Stimulated activated CD4-positive, alpha-beta T cell treated with anti-CD3 and anti-CD28 coated beads, TNF-alpha, amount 100 ng/mL, for 4 hours (primary cell): ENCODE results near the gene SELPLG.
"Not testable (repeated sequence)": the region's sequence is repeated elsewhere in the genome, so short reads cannot be mapped to it uniquely, and the experiment has no call there.

Experiments
- DNase-seq, 3 experiments: peaks; one replicate each; pipeline ENCODE4 v3.0.0-alpha.2; 2020; ENCODE audit warnings: low read depth in 3 of 3

The SELPLG gene

DNA sequence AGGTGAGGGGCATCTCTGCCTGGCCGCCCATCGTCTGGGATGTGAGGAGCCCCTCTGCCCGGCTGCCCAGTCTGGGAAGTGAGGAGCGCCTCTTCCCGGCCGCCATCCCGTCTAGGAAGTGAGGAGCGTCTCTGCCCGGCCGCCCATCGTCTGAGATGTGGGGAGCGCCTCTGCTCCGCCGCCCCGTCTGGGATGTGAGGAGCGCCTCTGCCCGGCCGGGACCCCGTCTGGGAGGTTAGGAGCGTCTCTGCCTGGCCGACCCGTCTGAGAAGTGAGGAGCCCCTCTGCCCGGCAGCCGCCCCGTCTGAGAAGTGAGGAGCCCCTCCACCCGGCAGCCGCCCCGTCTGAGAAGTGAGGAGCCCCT, 22.1 kb upstream of the SELPLG start:
- DNase-seq: not testable (repeated sequence)

DNA sequence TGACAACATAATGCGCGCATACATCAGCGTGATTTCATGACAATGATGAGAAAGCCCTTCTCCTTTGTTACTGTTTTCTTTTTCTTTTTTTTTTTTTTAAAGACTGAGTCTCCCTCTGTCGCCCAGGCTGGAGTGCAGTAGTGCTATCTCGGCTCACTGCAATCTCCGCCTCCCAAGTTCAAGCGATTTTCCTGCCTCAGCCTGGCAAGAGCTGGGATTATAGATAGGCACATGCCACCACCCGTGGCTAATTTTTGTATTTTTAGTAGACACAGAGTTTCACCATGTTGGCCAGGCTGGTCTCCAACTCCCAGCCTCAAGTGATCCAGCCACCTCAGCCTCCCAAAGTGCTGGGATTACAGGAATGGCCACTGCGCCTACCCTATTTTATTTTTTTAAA, 20.9 kb upstream of the SELPLG start:
- not testable (repeated sequence) for DNase-seq

- no peak for DNase-seq
These were observed 20.2 kb upstream of the SELPLG start for GRCh38 chr12:108653922-108654321.

DNA sequence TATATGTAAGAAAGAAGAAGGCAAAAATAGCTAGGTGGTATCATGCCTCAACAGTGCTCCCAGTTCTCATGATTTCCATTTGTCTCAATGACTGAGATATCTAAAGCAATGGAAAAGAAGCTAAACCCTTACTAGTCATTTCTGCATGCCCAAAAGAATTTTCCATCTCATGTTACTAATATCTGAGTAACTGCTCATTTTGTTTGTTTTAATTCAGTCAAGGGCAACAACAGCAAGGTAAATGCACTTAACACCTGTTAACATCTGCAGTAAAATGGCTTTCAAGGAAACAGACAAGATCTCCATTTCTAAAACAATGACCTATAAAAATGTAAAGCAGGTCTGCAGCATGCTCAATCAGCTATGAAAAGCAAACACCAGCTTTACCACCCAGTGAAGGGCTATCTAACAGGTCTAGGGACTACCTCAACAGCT, 19.4 kb upstream of the SELPLG start:
- DNase-seq: no peak

- DNase-seq: no peak
These were observed 16.4 kb upstream of the SELPLG start for GRCh38 chr12:108650083-108650482.

DNA sequence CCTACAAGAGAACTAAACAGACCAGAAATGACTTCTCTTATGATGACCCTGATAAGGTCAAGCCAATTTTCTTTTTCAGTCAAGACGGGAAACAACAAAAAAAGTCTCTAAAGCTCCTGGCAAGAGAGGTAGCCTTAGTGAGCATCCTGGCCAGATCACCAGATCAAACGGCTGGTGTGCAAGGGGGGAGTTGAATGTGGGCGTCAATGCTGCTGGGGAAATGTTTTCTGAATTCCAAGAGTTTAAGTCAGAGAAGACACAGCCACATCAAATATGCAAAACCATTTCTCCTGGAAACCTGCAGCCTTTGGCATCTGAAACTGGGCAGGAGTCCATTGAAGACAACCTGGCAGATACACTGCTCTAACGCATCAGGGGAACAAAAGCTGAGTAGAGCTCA, 16.0 kb upstream of the SELPLG start:
- no peak for DNase-seq

DNA sequence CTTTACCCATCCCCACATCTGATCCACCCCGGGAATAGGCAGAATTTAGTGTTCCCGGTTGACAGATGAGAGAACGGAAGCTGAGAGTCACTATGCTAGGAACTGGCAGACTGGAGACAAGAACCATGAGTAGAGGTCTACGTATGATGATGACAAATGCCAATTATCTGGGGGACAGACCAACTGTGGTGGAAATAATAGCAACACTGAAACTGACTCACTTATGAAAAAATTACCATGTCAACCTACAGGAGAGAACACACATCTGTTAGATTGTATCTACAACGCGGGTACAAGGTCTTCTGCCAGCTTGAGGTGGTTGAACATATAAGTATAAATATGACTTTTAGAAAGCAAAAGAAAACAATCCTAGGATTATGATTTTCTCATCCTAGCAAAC, 15.4 kb upstream of the SELPLG start:
- no peak for DNase-seq

DNA sequence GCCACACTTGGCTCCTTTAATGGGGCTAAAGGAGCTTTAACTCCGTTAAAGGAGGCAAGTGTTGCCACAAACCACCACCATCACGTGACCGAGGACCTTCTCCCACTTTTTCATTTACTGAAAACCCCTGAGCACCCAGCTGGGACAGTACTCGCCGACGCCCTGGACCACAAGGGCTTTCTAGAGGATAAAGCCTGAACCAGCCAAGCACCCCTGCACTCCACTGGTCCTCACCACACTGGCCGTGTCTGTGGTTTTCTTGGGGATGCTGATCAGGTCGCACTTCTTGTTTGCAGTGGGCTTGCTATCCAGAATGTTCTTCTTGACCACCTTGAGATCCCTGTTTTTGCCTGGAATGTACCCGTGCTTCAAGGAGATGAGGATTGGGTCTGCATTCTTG, 14.7 kb upstream of the SELPLG start:
- DNase-seq: no peak

DNA sequence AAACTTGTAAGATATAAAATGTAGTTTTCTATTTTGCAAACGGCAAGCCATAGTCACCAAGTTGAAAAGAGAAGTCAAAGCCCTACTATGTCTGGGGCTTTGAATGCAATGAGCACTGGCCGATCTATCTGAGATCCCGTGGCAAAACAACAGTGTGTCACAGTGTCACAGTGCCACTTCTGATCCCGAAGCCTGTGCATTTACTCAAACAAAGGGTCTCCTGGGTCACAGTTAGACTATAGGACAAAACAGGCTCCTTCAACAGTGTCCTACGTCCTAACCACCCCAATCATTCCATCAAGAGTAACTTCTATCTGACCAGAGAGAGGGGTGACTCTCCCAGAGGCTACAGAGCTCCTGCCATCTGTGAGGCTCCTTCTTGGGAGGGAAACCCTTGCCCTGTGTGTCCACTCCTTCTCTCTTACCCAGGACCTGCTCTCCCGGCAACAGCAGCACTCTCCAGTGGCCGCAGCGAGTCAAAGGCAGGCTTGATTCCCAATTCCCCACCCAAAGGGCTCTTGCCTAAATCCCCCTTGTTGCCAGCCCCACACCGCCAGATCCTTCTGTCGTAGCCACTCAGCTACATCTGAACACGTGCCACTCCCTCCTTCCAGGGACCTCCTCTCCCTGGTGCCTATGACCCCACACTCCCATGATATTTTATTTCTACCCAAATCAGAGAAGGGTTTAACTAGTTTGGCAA, 14.0 kb upstream of the SELPLG start:
- DNase-seq: no peak

- DNase-seq: no peak
These were observed 13.2 kb upstream of the SELPLG start for GRCh38 chr12:108646600-108647579.

- DNase-seq: no peak
These were observed 12.2 kb upstream of the SELPLG start for GRCh38 chr12:108645686-108646599.

- no peak for DNase-seq
These were observed 11.1 kb upstream of the SELPLG start for GRCh38 chr12:108644811-108645120.

GRCh38 chr12:108643941-108644810, 10.5 kb upstream of the SELPLG start:
- no peak for DNase-seq

GRCh38 chr12:108642899-108643654, 9.4 kb upstream of the SELPLG start:
- no peak for DNase-seq

DNA sequence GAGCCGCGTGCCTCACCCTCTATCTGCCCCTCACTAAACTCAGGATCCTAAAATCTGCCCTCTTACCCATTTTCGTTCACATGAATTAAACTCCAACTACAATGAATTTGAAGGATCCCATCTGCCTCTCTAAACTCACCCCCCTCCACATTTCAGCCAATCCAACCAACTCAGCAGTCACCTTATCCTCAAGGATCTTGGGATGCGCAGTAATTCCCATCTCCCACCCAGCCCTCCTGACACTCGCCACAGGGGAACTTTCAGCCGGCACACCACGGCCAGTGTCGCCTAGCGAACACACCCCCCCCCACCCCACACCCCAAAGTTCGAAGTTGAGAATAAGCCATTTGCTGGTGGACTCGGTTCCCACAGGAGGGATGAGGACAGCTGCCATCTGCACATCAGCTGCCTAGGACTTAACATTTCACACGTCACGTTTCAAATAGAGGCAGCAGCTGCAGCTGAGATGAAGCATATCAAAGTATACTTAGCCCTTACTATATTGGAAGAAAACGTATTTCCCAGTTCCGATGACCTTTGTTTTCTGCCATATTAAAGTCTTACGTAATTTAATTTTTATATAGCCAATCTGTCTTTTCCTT, 8.7 kb upstream of the SELPLG start:
- no peak for DNase-seq

DNA sequence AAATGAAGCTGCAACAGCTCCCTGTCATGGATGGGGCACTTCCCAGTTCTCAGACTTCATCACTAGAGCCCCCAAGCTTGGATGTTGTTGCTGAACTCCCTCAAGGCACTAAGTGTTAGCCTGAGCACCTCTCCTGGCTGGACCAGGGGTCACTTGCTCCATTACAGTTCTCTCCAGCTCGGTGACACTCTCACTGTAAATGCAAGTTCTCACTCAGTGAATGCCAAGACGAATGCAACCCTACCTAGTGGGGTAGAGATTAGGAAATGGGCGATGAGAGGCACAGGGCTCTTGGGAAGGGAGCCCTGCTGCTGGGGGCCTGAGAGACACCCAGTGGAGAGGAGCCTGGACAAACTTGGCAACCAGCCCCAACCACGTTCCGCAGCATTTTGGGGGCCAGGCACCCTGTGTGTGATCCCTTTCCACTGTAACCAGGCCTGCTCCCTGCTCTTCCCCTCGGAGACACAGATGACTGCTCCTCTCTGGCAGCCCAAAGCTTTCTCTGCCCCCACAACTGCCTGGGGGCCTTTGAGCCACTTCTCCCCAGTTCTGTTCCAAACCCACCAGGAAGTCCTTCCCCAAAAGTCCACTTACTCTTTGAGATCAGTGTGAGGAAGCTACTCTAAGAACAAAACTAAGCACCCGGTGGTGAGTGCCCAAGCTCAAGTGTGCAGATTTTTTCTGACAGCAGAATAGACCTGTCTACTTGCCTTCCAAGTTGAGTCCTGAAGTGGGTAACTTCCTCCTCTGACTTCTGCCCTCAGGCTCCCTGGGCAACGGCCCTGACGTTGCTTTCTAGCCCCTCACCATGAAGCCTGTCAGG, 8.0 kb upstream of the SELPLG start:
- DNase-seq: no peak

GRCh38 chr12:108640802-108641445, 7.2 kb upstream of the SELPLG start:
- DNase-seq: no peak

- DNase-seq: no peak
These were observed 5.5 kb upstream of the SELPLG start for GRCh38 chr12:108638997-108639822.
